ENCODE measurements around the gene CFAP251. TPM values are rescaled to one million over a fixed set of nuclear protein-coding genes. Genes with fewer than 3 reads are reported as not detected.

The CFAP251 gene
- total RNA-seq, 1 experiment from 2014 or later = 2.6 TPM

- TF ChIP-seq REST (IDR thresholded peaks at IDR 0.05; ENCODE audit: low read depth) = no peak
- no peak for TF ChIP-seq ZNF274 (IDR thresholded peaks at IDR 0.05; ENCODE audit: low read depth, low read length)
- no peak for TF ChIP-seq ZBTB33 (IDR thresholded peaks at IDR 0.05; ENCODE audit: extremely low read depth, insufficient replicate concordance, low read length)
- peak; percentile 95 for TF ChIP-seq MAX (IDR thresholded peaks at IDR 0.05)
- TF ChIP-seq ATF3 (IDR thresholded peaks at IDR 0.05) = no peak
- no peak for TF ChIP-seq EZH2 (IDR thresholded peaks at IDR 0.05)
- TF ChIP-seq CEBPB (IDR thresholded peaks at IDR 0.05; ENCODE audit: low read depth) = no peak
- no peak for TF ChIP-seq ELF1 (IDR thresholded peaks at IDR 0.05; ENCODE audit: borderline replicate concordance, low read depth)
- TF ChIP-seq POLR2A (IDR thresholded peaks at IDR 0.05; ENCODE audit: borderline replicate concordance, extremely low read depth, insufficient read depth, insufficient read length) = peak; percentile 18
- no peak for TF ChIP-seq CBX3 (IDR thresholded peaks at IDR 0.05; ENCODE audit: low read depth)
- no peak for TF ChIP-seq JUND (IDR thresholded peaks at IDR 0.05)
- TF ChIP-seq EGR1 (IDR thresholded peaks at IDR 0.05; ENCODE audit: low read depth) = no peak
These were observed 105.1 kb downstream of the CFAP251 start (continued) for GRCh38 chr12:122023339-122024131.

All from HCT116 (cell line).